ENCODE measurements around the gene ACBD4. TPM values are rescaled to one million over a fixed set of nuclear protein-coding genes. Genes with fewer than 3 reads are reported as not detected.

ACBD4 gene
- total RNA-seq, 1 donor from 2014 or later, result 3.9 TPM

DNA sequence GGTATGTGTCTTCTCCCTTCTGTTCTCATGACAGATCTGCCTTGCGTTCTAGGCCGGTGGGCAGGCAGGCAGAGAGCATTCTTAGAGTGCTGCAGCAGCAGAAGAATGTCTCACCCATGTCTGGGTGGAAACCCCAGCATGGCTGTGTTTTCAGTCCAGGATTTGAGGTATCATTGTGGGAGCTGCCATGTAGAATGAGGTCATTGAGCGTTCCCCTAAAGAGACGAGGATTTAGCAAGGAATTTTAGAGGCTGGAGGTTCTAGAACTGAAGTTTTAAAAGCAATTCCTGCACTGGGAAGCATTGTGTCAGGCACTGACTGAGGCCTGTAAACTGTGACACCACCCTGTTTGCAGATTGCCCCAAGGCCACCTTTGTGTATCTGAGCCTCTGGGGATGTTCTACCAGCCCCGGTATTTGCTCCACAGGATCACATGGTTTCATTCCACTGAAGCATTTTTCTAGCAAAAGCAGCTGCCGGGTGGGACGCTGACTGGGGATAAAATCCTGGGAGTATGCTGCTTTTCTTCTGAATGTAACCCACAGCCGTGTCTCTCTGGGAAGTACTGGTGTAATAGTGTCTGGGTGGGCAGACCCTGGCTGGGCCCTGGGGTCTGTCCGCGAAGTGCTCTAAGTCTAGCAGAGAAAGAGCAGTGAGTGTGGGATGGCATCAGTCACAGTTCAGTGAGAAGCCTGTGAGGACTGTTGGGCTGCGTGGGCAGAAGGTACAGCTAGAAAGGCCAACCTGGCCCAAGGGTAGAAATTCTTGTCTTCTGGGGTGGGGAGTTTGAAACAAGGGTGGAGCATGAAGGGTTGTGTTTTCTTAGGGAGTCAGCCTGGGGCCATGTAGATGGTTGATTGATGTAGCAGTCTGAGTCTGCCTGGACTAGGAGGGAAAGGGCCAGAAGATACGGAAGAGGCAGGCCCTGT is 33.3 kb upstream of the ACBD4 start:
- no peak for TF ChIP-seq EZH2 (IDR thresholded peaks at IDR 0.05; ENCODE audit: insufficient read depth, low read length)
- TF ChIP-seq, protein P1, sequence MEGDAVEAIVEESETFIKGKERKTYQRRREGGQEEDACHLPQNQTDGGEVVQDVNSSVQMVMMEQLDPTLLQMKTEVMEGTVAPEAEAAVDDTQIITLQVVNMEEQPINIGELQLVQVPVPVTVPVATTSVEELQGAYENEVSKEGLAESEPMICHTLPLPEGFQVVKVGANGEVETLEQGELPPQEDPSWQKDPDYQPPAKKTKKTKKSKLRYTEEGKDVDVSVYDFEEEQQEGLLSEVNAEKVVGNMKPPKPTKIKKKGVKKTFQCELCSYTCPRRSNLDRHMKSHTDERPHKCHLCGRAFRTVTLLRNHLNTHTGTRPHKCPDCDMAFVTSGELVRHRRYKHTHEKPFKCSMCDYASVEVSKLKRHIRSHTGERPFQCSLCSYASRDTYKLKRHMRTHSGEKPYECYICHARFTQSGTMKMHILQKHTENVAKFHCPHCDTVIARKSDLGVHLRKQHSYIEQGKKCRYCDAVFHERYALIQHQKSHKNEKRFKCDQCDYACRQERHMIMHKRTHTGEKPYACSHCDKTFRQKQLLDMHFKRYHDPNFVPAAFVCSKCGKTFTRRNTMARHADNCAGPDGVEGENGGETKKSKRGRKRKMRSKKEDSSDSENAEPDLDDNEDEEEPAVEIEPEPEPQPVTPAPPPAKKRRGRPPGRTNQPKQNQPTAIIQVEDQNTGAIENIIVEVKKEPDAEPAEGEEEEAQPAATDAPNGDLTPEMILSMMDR (IDR thresholded peaks at IDR 0.05; ENCODE audit: insufficient read depth, low read depth, low read length), result no peak
- Mint-ChIP-seq H3K27me3 (ENCODE audit: low read depth, unreplicated experiment) (no peaks in the 10 kb centered on the region), H3K4me3 (ENCODE audit: unreplicated experiment) (peak overlapping the region; percentile 12), H3K9me3 (ENCODE audit: unreplicated experiment) (no peaks in the 10 kb centered on the region), H3K36me3 (ENCODE audit: low read depth, unreplicated experiment) (peaks cover 31% of the 10 kb centered on the region), H3K4me1 (ENCODE audit: low read depth, unreplicated experiment) (peaks cover 24% of the 10 kb centered on the region), H3K27ac (ENCODE audit: unreplicated experiment) (peak overlapping the region; percentile 75)
- no peaks in the 10 kb centered on the region for H3K27me3 ChIP-seq (ENCODE audit: insufficient read depth, low read length)
- H3K27ac ChIP-seq (ENCODE audit: low read depth, low read length), result no peak overlapping the region
- no peaks in the 10 kb centered on the region for H3K9me3 ChIP-seq (ENCODE audit: insufficient read depth, low read depth, low read length)
- H3K79me2 ChIP-seq (ENCODE audit: insufficient read depth, low read length), result no peaks in the 10 kb centered on the region
- no peak overlapping the region for H3K4me3 ChIP-seq (ENCODE audit: insufficient read depth, low read depth, low read length)
- H3K9ac ChIP-seq (ENCODE audit: low read length), result no peak overlapping the region
- H3K4me1 ChIP-seq (ENCODE audit: insufficient read depth, low read length), result no peaks in the 10 kb centered on the region
- DNase-seq (ENCODE audit: low read depth) (no peak), FAIRE-seq (no peak)
- H3K4me2 ChIP-seq (ENCODE audit: low read length), result no peak overlapping the region
- peaks cover 57% of the 10 kb centered on the region for H3K36me3 ChIP-seq (ENCODE audit: insufficient read depth, low read length)
- peaks cover 34% of the 10 kb centered on the region for H4K20me1 ChIP-seq (ENCODE audit: insufficient read depth, low read length)
- H2AFZ ChIP-seq (ENCODE audit: low read depth, low read length), result no peak overlapping the region

DNA sequence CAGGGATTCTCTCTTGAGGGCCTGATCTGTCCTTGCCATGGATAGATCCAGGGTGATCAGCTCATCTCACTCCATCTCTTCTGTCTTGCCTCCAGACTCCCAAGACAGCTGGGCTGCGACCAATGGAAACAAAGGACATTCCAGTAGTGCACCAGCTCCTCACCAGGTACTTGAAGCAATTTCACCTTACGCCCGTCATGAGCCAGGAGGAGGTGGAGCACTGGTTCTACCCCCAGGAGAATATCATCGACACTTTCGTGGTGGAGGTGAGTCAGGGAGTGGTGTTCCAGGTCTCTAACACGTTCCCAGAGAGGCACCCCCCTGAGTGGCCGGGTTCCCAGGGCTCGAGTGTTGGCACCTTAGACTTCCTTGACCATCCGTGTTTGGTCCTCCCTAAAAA is 32.6 kb upstream of the ACBD4 start:
- Histone ChIP-seq H3K27ac (ENCODE audit: low read depth, low read length) (no peak overlapping the region), H3K4me2 (ENCODE audit: low read length) (no peak overlapping the region), H2AFZ (ENCODE audit: low read depth, low read length) (no peak overlapping the region), H4K20me1 (ENCODE audit: insufficient read depth, low read length) (peaks cover 42% of the 10 kb centered on the region), H3K9ac (ENCODE audit: low read length) (no peak overlapping the region), H3K27me3 (ENCODE audit: insufficient read depth, low read length) (no peaks in the 10 kb centered on the region), H3K4me1 (ENCODE audit: insufficient read depth, low read length) (no peaks in the 10 kb centered on the region), H3K36me3 (ENCODE audit: insufficient read depth, low read length) (peaks cover 50% of the 10 kb centered on the region), H3K79me2 (ENCODE audit: insufficient read depth, low read length) (no peaks in the 10 kb centered on the region), H3K9me3 (ENCODE audit: insufficient read depth, low read depth, low read length) (no peaks in the 10 kb centered on the region), H3K4me3 (ENCODE audit: insufficient read depth, low read depth, low read length) (no peak overlapping the region)
- H3K27ac Mint-ChIP-seq (ENCODE audit: unreplicated experiment), result peak overlapping the region; percentile 75
- no peak for DNase-seq (ENCODE audit: low read depth)
- H3K27me3 Mint-ChIP-seq (ENCODE audit: low read depth, unreplicated experiment), result no peaks in the 10 kb centered on the region
- no peaks in the 10 kb centered on the region for H3K9me3 Mint-ChIP-seq (ENCODE audit: unreplicated experiment)
- H3K4me1 Mint-ChIP-seq (ENCODE audit: low read depth, unreplicated experiment), result peaks cover 24% of the 10 kb centered on the region
- no peak for FAIRE-seq
- peaks cover 30% of the 10 kb centered on the region for H3K36me3 Mint-ChIP-seq (ENCODE audit: low read depth, unreplicated experiment)
- peak overlapping the region; percentile 22 for H3K4me3 Mint-ChIP-seq (ENCODE audit: unreplicated experiment)
- TF ChIP-seq, protein P1 (IDR thresholded peaks at IDR 0.05; ENCODE audit: insufficient read depth, low read depth, low read length), result no peak
- TF ChIP-seq EZH2 (IDR thresholded peaks at IDR 0.05; ENCODE audit: insufficient read depth, low read length), result no peak
